Measurements from ENCODE around the gene IFNL3.
"Not testable (repeated sequence)": the region's sequence is repeated elsewhere in the genome, so short reads cannot be mapped to it uniquely, and the experiment has no call there.

IFNL3 gene

DNA sequence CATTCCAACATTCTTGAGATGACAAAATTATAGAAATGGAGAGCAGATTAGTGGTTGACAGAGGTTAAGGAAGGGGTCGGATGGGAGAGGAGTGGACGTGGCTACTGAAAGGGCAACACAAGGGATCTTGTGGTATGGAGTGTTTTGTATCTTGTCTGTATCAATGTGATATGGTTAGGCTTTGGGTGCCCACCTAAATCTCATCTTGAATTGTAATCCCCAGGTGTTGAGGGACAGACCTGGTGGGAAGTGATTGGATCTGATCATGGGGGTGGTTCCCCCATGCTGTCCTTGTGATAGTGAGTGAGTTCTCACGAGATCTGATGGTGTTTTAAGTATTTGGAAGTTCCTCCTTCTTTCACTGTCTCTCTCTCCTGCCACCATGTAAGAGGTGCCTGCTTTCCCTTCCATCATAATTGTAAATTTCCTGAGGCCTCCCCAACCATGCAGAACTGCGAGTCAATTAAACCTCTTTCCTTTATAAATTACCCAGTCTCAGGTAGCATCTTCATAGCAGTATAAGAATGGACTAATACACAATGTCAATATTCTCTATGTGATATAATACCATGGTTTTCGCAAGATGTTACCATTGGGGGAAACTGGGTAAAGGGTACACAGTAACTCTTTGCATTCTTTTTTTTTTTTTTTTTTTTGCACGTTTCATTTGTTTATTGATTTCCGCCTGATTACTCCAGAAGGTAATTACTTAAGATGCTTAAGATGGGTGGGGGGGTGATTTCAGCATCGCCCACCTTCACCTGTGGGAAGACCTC lies 8.8 kb upstream of the IFNL3 start:
- in situ Hi-C loops (cut with MboI; ENCODE audit: low sequenced_read_pairs): no loop called here

DNA sequence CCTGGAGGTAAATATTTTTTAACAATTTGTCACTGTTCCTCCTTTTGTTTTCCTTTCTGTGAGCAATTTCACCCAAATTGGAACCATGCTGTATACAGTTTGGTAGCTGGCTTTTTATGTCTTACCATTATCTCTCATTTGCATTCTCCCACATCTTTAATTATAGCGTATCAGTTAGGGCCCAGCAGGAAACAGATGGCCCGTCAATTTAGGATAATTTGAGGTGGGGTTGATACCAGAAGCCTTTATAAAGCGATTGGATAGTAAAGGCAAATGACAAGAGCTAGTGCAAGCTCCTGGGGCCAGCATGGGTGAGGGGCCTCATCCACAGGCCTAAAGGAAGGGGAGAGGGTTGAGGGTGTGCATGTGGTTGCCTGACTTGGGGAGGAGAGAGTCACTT lies 7.7 kb upstream of the IFNL3 start:
- in situ Hi-C loops (cut with MboI; ENCODE audit: low sequenced_read_pairs): no loop called here

DNA sequence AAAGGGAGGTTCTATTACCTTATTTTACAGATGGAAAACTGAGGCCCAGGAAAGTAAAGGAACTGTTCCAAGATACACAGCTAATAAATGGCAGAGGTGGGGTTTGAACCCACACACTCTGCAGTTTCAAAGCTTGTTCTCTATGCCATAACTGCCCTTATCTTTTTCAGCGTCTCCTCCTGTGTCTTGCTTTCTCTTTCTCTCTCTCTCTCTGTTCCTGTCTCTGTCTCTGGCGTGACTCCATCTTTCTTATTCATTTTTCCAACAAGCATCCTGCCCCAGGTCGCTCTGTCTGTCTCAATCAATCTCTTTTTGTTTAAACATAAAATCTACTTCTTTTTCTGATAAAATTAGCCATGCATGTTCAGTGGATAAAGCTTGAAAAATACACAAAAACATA lies 7.0 kb upstream of the IFNL3 start:
- in situ Hi-C loops (cut with MboI; ENCODE audit: low sequenced_read_pairs): no loop called here

DNA sequence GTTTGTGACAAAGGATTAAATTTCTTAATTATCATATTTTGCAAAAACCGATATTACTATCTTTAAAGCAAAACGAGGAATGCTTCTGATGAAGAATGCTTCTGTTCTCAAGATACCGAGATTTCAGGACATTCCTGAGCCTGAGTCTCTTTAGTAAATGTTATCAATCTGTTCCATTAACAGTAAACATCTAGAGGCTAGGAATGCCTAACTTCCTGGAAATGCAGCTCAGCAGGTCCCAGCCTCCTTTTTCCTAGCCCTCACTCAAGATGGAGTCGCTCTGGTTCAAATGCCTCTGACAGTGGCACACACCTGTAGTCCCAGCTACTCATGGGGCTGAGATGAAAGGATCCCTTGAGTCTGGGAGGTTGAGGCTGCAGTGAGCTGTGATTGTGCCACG lies 6.3 kb upstream of the IFNL3 start:
- in situ Hi-C loops (cut with MboI; ENCODE audit: low sequenced_read_pairs): no loop called here

DNA sequence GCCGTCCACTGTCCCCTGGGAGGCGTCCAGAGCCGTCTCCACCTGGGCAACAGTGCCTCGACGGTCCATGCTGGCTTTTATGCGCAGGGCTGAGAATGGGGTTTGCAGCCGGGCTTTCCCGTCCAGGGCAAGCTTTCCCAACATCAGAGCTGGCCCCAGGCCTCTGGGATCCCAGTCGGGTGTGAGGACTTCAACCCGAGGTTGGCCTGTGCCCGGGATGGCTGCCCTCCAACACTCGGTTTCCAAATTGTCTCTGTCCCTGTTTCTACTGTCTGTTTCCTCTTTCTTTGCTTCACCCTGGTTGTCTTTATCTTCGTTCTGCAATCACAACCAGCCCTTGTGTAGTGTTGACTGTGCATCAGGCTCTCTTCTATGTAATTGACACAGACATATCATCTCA lies 4.0 kb upstream of the IFNL3 start, which contains the start of gene IFNL4:
TSS of gene IFNL4 (minus strand) at position 51 of the 400 bp plus-strand sequence.
- in situ Hi-C loops (cut with MboI; ENCODE audit: low sequenced_read_pairs): no loop called here

DNA sequence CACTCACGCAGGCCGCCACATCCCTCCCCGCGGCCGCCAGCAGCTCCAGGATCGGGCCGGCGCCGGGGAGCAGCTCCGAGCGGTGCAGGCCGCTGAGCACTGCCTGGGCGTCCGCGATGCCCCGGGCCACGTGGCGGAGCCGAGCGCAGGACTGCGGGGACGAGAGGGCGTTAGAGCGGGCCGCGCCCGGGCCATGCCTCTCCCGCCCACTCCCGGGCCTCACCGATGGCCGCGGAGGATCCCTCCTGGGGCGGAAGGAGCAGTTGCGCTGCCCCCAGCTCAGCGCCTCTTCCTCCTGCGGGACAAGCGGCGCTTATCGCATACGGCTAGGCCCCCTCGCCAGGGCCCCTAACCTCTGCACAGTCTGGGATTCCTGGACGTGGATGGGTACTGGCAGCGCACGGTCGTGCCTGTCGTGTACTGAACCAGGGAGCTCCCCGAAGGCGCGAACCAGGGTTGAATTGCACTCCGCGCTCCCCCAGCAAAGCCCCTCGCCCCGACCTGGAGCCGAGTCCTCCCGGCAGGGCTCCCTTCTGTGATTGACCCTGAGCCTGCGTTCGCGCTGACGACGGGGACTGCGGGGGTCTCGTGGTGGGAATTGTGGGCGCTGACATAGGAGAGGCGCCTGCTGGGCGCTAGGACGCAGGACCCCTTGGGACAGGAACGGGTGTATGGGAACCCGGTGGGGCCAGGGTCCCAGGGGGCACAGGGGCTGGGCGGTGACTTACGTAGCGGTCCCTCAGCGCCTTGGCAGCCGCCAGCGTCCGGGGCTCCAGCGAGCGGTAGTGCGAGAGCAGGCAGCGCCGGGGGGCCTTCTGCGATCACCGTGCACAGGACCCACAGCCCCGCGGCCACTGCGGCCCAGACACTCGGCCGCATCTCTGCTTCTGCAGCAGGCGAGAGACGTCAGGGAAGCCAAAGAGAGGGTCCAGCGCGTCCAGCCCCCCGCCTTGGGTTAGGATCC lies 3.2 kb upstream of the IFNL3 start:
- in situ Hi-C loops (cut with MboI; ENCODE audit: low sequenced_read_pairs): no loop called here

DNA sequence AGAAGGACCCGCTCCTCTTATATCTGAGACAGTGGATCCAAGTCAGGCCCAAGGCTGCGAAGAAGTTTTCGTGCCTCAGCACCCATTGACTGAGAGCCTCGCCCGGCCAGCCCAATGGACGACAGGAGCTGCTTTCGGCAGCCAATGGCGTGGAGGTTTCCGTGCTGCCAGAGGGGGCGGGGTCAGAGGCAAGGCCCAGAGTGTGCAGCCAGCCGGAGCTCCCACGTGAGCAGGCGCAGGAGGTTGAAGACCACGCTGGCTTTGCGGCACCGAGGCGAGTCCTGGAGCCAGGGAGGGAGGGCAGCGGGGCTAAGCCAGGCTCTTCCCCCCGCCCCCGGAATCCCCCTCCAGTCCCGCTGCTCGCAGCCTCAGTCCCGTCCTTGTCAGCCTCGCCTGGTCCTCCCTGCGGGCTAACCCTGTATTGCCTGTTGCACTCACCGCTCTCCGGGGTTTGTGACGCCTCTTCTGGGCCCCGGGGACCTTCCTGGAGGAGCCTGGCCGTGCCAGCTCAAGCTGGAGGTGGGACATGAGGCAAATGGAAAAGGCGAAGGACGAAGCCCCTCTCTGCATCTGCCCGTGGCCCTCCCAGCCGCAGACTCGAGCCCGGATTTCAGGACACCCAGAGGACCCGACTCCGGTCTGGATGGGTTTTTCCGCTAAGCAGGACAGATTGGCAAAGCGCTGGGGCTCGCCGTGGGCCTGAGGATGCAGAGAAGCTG lies 2.3 kb upstream of the IFNL3 start:
- in situ Hi-C loops (cut with MboI; ENCODE audit: low sequenced_read_pairs): no loop called here

DNA sequence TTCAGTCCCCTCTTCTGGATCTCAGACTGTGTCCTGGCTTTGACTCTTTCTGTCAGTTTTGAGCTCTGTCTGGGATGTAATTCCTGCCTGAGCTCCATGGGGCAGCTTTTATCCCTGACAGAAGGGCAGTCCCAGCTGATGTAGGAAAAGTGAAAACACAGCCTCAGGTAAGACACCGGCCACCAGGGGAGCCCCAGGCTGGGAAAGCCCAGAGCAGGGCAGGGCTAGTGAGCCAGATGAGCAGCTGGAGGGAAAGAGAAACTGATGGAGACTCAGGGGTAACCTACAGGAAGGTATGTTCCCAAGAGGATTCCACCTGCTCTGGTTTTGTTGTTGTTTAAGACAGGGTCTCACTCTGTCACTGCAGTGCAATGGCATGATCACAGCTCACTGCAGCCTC lies 360 bp upstream of the IFNL3 start:
- in situ Hi-C loops (cut with MboI; ENCODE audit: low sequenced_read_pairs): not testable (repeated sequence)

DNA sequence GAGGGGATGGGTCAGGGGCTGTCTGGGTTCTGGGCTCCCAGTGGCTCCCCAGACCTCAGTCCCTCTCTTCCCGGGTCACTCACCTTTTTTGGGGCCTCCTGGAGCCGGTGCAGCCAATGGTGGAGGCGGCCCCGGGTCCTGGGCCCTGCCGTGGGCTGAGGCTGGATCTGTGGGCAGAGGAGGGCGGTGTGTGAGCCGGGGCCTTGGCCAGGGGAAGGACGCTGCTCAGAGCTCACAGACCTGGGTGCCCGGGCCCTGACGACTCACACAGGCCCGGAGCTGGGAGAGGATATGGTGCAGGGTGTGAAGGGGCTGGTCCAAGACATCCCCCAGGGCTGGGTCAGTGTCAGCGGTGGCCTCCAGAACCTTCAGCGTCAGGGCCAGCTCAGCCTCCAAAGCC lies 1.1 kb downstream of the IFNL3 start:
- in situ Hi-C loops (cut with MboI; ENCODE audit: low sequenced_read_pairs): not testable (repeated sequence)

DNA sequence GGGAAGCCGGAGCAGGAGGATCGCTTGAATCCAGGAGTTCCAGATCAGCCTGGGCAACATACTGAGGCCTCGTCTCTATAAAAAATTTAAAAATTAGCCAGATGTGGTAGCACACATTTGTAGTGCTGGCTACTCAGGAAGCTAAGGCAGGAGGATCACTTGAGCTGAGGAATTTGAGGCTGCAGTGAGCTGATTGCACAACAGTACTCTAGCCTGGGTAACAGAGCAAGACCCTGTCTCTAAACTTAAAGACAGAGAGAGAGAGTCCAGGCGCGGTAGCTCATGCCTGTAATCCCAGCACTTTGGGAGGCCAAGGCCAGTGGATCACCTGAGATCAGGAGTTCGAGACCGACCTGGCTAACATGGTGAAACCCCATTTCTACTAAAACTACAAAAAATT lies 4.4 kb downstream of the IFNL3 start:
- in situ Hi-C loops (cut with MboI; ENCODE audit: low sequenced_read_pairs): no loop called here

DNA sequence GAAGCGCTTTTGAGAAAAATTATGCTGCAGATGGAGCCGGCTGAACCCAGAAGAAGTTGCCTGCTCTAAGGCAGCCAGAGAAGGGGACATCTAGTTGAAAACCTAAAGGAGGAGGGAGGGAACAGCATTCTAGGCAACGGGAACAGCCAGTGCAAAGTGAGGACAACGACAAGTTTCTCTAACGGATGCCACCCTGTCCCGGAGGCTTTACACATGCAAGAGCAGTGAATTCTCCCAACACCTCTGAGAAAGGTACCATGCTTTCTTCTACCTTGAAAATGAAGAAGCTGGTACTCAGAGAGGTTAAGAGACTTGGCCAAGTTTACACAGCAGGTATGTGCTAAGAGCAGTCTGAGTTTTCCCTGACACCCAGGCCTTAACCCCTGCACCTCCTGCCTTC lies 5.9 kb downstream of the IFNL3 start:
- in situ Hi-C loops (cut with MboI; ENCODE audit: low sequenced_read_pairs): no loop called here

DNA sequence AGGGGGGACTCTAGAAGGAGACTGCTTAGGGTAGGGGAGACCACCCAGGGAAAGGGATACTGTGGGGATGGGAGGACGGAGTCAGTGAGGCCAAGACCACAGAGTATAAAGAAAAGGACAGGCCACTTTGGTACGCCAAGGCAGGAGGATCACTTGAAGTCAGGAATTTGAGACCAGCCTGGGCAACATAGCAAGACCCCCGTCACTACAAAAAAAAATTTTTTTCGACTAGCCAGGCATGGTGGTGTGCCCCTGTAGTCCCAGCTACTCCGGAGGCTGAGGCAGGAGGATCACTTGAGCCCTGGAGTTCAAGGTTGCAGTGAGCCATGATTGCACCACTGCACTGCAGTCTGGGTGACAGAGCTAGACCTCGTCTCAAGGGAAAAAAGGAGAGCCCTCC lies 6.6 kb downstream of the IFNL3 start:
- in situ Hi-C loops (cut with MboI; ENCODE audit: low sequenced_read_pairs): no loop called here

DNA sequence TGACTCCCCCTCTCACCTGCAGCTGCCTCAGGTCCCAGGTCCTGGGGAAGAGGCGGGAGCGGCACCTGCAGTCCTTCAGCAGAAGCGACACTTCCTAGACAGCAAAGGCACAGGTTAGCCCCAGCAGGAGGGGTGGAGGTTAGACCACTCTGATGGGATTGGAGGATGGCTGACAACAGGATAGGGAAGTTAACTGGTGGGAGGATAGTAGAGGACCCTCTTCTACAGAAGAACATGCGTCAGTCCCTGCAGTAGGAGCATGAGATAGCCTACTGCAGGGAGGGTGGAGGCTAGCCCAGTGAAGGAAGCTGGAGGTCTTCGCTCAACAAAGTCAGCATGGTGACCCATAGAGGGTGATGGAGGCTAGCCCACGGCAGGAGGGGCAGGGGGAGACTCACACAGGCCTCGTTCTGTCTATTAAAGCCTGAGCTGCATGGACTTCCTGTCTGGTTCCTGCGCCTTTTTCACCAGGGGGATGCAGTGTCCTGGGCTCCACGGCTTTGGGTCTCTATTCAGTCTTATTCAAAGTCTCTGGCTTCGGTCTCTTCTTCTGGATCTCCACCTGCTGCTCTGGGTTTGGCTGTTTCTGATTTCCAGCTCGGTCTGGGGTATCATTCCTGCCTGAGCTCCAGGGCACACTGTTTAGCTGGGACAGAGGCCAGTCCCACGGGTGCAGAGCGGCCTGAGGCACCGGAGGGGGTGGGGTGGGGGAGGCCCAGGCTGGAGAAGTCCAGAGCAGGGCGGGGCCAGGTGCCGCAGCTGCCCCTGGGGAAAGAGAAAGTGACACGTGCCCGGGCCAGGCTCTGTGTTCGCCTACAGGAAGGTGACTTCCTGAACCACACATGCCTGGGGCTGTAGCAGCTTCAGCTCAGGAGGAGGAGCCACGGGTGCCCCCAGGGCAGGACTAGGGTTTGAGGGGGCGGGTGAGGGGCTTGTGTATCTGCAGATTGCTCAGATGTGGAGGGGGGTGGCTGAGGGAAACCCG lies 7.3 kb downstream of the IFNL3 start:
- in situ Hi-C loops (cut with MboI; ENCODE audit: low sequenced_read_pairs): no loop called here

DNA sequence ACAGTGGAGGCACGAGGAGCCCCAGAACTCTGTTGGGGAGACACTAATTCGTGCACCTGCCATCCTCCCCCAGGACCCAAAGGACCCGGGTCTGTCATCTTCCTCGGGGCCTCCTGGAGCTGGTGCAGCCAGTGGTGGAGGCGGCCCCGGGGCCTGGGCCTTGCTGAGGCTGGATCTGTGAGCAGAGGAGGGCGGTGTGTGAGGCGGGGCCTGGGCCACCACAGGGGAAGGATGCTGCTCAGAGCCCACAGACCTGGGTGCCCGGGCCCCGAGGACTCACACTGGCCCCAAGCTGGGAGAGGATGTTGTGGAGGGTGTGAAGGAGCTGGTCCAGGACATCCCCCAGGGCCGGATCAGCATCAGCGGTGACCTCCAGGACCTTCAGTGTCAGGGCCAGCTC lies 8.3 kb downstream of the IFNL3 start:
- in situ Hi-C loops (cut with MboI; ENCODE audit: low sequenced_read_pairs): no loop called here

DNA sequence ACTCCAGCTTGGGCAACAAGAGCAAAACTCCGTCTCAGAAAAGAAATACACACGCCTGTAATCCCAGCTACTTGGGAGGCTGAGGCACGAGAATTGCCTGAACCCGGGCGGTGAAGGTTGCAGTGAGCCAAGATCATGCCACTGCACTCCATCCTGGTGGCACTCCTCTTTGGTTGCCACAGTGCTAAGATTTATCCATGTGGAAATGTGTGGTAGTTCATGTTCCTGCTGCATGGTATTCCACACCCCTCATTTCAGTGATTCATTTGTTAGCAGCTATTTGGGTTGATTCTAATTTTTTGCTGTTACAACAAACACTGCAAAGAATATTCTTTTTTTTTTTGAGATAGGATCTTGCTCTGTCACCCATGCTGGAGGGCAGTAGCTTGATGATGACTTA lies 12.1 kb downstream of the IFNL3 start:
- in situ Hi-C loops (cut with MboI; ENCODE audit: low sequenced_read_pairs): no loop called here

DNA sequence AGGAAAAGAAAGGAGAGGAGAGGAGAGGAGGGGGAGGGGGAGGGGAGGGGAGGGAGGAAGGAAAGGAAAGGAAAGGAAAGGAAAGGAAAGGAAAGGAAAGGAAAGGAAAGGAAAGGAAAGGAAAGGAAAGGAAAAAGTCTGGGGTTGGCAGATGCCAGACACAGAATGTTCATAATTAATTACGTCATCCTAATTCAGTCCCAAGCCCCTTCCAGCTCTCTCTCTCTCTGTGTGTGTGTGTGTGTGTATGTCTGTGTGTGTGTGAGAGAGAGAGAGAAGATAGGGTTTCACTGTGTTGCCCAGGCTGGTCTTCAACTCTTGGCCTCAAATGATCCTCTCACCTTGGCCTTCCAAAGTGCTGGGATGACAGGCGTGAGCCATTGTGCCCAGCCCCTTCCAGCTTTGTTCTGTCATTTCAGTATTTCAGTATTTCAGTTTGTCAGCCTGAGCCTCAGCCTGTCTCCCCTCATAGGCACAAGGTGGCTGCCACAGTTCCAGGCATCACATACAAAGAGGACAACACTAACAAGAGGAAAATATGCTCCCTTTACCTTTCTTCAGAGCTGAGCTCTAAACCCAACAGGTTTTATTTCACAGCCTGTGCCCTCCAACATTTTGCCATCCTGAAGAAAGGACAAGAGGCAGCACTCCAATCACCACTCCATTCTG lies 14.6 kb downstream of the IFNL3 start:
- in situ Hi-C loops (cut with MboI; ENCODE audit: low sequenced_read_pairs): no loop called here

DNA sequence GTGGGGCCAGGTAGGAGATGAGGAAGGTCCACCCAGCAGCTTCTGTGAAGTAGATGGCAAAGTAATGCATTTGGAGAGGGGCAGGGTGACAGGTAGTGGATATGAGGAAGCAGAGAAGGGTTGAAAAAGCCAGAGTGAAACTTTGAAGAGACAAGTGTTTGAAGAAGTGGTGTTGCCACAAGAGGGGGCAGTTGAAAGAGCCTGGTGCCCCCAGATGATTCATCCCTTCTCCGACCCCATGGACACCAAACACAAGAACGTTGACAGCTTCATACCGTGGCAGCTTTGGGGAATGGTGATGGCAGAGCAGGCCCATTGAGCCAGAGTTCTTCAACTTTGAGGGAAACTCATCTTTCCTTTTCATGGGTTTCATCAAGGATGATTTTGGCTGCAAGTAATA lies 19.9 kb downstream of the IFNL3 start:
- in situ Hi-C loops (cut with MboI; ENCODE audit: low sequenced_read_pairs): no loop called here

DNA sequence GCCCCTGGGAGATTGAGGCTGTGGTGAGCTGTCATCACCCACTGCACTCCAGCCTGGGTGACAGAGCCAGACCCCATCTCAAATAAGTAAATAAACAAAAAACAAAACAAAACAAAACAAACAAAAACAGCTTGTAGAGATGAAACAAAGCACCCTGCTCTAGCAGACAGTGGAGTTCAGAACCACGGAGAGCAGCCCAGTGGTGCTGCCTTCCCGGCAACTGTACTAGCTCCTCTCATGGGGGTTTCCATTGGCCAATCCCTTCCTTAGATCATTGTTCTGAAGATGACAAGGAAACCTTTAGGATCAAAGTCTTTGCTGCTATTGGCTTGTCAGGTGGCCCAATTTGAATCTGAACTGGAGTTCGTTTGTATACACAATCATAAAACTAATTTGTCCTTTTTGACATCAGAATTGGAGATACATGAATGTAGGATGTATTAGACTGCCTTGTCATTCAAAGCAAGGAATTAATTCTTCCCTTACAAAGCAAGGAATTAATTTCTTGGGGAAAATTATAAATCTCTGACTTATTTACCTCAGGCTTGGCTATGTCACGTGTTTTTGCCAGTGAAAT lies 21.0 kb downstream of the IFNL3 start:
- in situ Hi-C loops (cut with MboI; ENCODE audit: low sequenced_read_pairs): no loop called here

DNA sequence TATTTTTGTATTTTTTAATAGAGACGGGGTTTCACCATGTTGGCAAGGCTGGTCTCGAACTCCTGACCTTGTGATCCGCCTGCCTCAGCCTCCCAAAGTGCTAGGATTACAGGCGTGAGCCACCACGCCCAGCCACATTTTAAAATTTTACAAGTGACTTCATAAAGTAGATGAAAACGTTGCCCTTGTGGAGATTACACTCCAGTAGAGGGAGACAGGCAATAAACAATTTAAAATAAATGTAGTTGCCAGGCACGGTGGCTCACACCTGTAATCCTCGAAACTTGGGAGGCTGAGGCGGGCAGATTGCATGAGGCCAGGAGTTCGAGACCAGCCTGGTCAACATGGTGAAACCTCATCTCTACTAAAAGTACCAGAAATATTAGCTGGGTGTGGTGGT lies 25.7 kb downstream of the IFNL3 start:
- in situ Hi-C loops (cut with MboI; ENCODE audit: low sequenced_read_pairs): not testable (repeated sequence)
